Measurements from ENCODE around the gene TRPM5.

TRPM5 gene

GRCh38 chr11:2451916-2452315 is 7.6 kb upstream of the TRPM5 start:
- DNase-seq: no peak

GRCh38 chr11:2451336-2451735 is 7.0 kb upstream of the TRPM5 start:
- no peak for DNase-seq

- DNase-seq: no peak
Observed at GRCh38 chr11:2450321-2451041, 6.2 kb upstream of the TRPM5 start.

- DNase-seq: no peak
Observed at GRCh38 chr11:2449548-2450320, 5.4 kb upstream of the TRPM5 start.

GRCh38 chr11:2448661-2449547 is 4.6 kb upstream of the TRPM5 start:
- no peak for DNase-seq

GRCh38 chr11:2447951-2448650 is 3.8 kb upstream of the TRPM5 start:
- no peak for DNase-seq

- no peak for DNase-seq
Observed at GRCh38 chr11:2447253-2447950, 3.1 kb upstream of the TRPM5 start.

- no peak for DNase-seq
Observed at GRCh38 chr11:2446590-2447252, 2.4 kb upstream of the TRPM5 start.

- DNase-seq: peak; percentile 15
Observed at GRCh38 chr11:2445746-2446551, 1.6 kb upstream of the TRPM5 start.

- peak; percentile 10 for DNase-seq
Observed at GRCh38 chr11:2444821-2445745, 769 bp upstream of the TRPM5 start, which contains the start of gene KCNQ1. KCNQ1 (plus strand) TSS chr11:2445008; CDS start chr11:2445099, 91 bp downstream.

GRCh38 chr11:2443406-2443805 is 908 bp downstream of the TRPM5 start:
- DNase-seq: no peak

GRCh38 chr11:2442589-2442988 is 1.7 kb downstream of the TRPM5 start:
- DNase-seq: peak; percentile 55

- DNase-seq: no peak
Observed at GRCh38 chr11:2441171-2441570, 3.1 kb downstream of the TRPM5 start.

GRCh38 chr11:2440646-2441045 is 3.7 kb downstream of the TRPM5 start:
- no peak for DNase-seq

- DNase-seq: no peak
Observed at GRCh38 chr11:2439820-2440219, 4.5 kb downstream of the TRPM5 start.

GRCh38 chr11:2437516-2437915 is 6.8 kb downstream of the TRPM5 start:
- no peak for DNase-seq

GRCh38 chr11:2436521-2437031 is 7.7 kb downstream of the TRPM5 start:
- DNase-seq: no peak

- DNase-seq: no peak
Observed at GRCh38 chr11:2436013-2436520, 8.2 kb downstream of the TRPM5 start.
